SU-DHL-6 (cell line): ENCODE data around the gene TRPM2.

ENCODE experiments used
- EZH2phosphoT487 ChIP-seq: fragments of 200-600 bp; sonication (generic), shearing (Covaris generic); conservative IDR thresholded peaks from 2 replicates; pipeline ENCODE4 v1.6.1; 2018; ENCODE audit warnings: mild to moderate bottlenecking, antibody characterized with exemption, low read length, moderate library complexity, mixed read lengths
- TF ChIP-seq, protein P1 (sequence below): fragments of 200-600 bp; sonication (generic); IDR thresholded peaks from one replicate; pipeline ENCODE4 v1.5.1; 2017; ENCODE audit warnings: antibody characterized with exemption, mild to moderate bottlenecking, low read length, moderate library complexity; ENCODE audit not compliant: insufficient read depth, poor library complexity, severe bottlenecking

DNA sequence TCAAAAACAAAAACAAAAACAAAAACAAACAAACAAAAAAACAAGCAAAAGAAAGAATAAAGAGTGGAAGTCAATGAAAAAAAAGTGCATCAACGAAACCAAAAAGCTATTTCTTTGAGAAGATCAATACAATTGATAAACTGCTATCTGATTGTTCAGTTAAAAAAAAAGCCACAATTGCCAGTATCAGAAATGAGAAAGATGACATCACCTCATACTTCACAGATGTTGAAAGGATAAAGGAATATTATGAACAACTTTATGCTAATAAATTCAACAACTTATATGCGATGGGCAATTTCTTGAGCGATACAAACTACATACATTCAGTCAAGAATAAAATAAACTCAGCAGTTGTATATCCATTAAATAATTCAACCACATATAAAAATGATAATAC lies 99.7 kb downstream of the TRPM2 start:
- TF ChIP-seq, protein P1, sequence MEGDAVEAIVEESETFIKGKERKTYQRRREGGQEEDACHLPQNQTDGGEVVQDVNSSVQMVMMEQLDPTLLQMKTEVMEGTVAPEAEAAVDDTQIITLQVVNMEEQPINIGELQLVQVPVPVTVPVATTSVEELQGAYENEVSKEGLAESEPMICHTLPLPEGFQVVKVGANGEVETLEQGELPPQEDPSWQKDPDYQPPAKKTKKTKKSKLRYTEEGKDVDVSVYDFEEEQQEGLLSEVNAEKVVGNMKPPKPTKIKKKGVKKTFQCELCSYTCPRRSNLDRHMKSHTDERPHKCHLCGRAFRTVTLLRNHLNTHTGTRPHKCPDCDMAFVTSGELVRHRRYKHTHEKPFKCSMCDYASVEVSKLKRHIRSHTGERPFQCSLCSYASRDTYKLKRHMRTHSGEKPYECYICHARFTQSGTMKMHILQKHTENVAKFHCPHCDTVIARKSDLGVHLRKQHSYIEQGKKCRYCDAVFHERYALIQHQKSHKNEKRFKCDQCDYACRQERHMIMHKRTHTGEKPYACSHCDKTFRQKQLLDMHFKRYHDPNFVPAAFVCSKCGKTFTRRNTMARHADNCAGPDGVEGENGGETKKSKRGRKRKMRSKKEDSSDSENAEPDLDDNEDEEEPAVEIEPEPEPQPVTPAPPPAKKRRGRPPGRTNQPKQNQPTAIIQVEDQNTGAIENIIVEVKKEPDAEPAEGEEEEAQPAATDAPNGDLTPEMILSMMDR: no peak
- TF ChIP-seq EZH2phosphoT487: no peak
